ENCODE measurements around the gene NPHS1. TPM values are rescaled to one million over a fixed set of nuclear protein-coding genes. Genes with fewer than 3 reads are reported as not detected.

The NPHS1 gene
- total RNA-seq, 4 donors from 2014 or later: not detected

- Histone ChIP-seq H3K4me3 (peak overlapping the region in 2 of 4 donors; percentile 55 to 72), H3K27ac (no peak overlapping the region), H3K9me3 (no peaks in the 10 kb centered on the region), H3K4me1 (peaks cover 17 to 25% (median 17%) of the 10 kb centered on the region in 3 donors), H3K27me3 (peaks cover 0 to 71% (median 0%) of the 10 kb centered on the region in 4 donors), H3K36me3 (no peaks in the 10 kb centered on the region)
- TF ChIP-seq, protein P1, sequence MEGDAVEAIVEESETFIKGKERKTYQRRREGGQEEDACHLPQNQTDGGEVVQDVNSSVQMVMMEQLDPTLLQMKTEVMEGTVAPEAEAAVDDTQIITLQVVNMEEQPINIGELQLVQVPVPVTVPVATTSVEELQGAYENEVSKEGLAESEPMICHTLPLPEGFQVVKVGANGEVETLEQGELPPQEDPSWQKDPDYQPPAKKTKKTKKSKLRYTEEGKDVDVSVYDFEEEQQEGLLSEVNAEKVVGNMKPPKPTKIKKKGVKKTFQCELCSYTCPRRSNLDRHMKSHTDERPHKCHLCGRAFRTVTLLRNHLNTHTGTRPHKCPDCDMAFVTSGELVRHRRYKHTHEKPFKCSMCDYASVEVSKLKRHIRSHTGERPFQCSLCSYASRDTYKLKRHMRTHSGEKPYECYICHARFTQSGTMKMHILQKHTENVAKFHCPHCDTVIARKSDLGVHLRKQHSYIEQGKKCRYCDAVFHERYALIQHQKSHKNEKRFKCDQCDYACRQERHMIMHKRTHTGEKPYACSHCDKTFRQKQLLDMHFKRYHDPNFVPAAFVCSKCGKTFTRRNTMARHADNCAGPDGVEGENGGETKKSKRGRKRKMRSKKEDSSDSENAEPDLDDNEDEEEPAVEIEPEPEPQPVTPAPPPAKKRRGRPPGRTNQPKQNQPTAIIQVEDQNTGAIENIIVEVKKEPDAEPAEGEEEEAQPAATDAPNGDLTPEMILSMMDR (IDR thresholded peaks at IDR 0.05): no peak
- no peak for DNase-seq
- intact Hi-C loops (cut with DNase I): no loop called here
- WGBS, 2 donors: 3 to 6% methylated on average over 10 to 15 of the region's 51 CpGs
Measured at GRCh38 chr19:35869327-35870123, 17.2 kb upstream of the NPHS1 start.

DNA sequence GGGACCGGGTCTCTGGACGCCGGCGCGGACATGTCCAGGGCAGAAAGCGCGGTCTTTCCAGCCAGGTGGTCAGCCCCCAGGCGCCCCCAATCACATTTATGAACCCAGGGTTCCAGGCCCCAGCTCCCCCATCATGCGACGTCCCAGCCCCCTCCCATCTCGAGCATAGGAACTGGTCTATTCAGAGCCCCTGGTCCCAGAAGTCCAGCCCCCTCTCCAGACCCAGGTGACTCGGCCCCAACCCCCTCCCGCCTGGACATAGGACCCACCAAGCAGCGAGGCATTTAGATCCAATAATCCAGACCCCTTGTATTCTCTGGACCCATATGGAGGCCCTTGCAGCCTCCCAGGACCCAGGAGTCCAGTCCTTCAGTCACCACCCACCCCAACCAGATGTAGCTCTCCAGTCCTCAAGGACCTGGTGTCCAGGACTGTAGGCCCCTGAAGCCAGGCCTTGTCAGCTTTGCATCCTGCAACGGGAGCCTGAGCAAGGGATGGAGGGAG, 16.6 kb upstream of the NPHS1 start:
- H3K27me3 ChIP-seq: peaks cover 0 to 74% (median 0%) of the 10 kb centered on the region in 4 donors
- H3K4me1 ChIP-seq: peaks cover 17 to 25% (median 17%) of the 10 kb centered on the region in 3 donors
- no peaks in the 10 kb centered on the region for H3K36me3 ChIP-seq
- TF ChIP-seq, protein P1 (IDR thresholded peaks at IDR 0.05): no peak
- no peak overlapping the region for H3K27ac ChIP-seq
- 13% methylated on average over 3 of the region's 15 CpGs; no CpG with 5 or more reads in 1 of the 2 donors for WGBS, 2 donors
- DNase-seq: no peak
- H3K9me3 ChIP-seq: no peaks in the 10 kb centered on the region
- peak overlapping the region; percentile 19 to 72 (median 44) for H3K4me3 ChIP-seq
- intact Hi-C loops (cut with DNase I): no loop called here

- H3K4me3 ChIP-seq: peak within 1 kb of the TSS; percentile 19 to 72 (median 44)
- WGBS, 2 donors: 7% methylated on average over 5 of the region's 60 CpGs; no CpG with 5 or more reads in 1 of the 2 donors
- H3K27ac ChIP-seq: no peak within 1 kb of the TSS
- intact Hi-C loops (cut with DNase I): no loop called here
- DNase-seq: no peak
- H3K27me3 ChIP-seq: peaks cover 0 to 75% (median 0%) of the 10 kb centered on the region in 4 donors
- no peak for TF ChIP-seq POLR2A (IDR thresholded peaks at IDR 0.05)
- TF ChIP-seq, protein P1 (IDR thresholded peaks at IDR 0.05): no peak
- no peaks in the 10 kb centered on the region for H3K36me3 ChIP-seq
- no peaks in the 10 kb centered on the region for H3K9me3 ChIP-seq
- H3K4me1 ChIP-seq: peaks cover 17 to 25% (median 17%) of the 10 kb centered on the region in 3 donors
Measured at GRCh38 chr19:35868172-35868822, 16.0 kb upstream of the NPHS1 start, which contains the start of gene APLP1. TSS of gene APLP1 (plus strand) at chr19:35868574. CDS start at chr19:35868637, 63 bp downstream.

DNA sequence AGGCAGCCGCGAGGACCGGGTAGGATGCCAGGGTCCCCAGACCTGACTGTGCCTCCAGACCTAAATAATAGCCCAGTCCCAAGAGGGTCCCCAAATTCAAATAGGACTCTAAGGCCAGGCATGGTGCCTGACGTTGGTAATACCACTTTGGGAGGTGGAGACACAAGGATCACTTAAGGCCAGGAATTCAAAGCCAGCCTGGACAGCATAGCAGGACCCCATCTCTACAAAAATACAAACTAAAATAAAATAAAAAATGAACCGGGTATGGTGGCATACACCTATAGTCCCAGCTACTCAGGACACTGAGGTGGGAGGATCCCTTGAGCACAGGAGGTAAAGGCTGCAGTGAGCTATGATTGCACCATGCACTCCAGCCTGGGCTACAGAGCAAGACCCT, 10.7 kb upstream of the NPHS1 start:
- intact Hi-C loops (cut with DNase I): no loop called here
- Histone ChIP-seq H3K27me3 (peaks cover 0 to 87% (median 6%) of the 10 kb centered on the region in 4 donors), H3K27ac (no peak overlapping the region), H3K9me3 (no peaks in the 10 kb centered on the region), H3K36me3 (no peaks in the 10 kb centered on the region), H3K4me1 (peaks cover 0 to 8% (median 0%) of the 10 kb centered on the region in 3 donors), H3K4me3 (no peak overlapping the region)
- DNase-seq: no peak
- 73 to 81% methylated on average over 3 to 5 of the region's 5 CpGs for WGBS, 2 donors
- no peak for TF ChIP-seq POLR2A (IDR thresholded peaks at IDR 0.05)
- TF ChIP-seq, protein P1 (IDR thresholded peaks at IDR 0.05): no peak

DNA sequence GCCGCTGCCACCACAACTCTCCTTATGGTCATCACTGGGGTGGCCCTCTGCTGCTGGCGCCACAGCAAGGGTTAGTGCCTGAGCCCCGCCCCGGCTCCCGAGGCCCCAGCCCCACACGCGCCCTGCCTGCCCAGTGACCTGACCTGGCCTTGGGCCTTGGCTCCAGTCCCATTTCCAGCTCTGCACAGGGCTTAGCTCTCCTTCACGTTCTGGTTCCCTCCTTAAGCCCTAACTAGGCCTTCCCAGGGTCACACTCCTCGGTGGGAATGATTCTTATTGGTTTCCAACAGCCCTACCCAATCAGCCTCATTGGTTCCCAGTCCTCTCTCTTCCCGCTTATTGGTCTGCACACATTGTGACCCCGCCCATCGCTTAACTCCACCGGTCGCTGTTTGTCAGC, 10.2 kb upstream of the NPHS1 start:
- Histone ChIP-seq H3K27ac (no peak overlapping the region), H3K27me3 (peaks cover 0 to 87% (median 6%) of the 10 kb centered on the region in 4 donors), H3K4me3 (no peak overlapping the region), H3K9me3 (no peaks in the 10 kb centered on the region), H3K36me3 (no peaks in the 10 kb centered on the region), H3K4me1 (peaks cover 0 to 7% (median 0%) of the 10 kb centered on the region in 3 donors)
- WGBS, 2 donors: 56 to 91% methylated on average over 8 of the region's 14 CpGs
- TF ChIP-seq POLR2A (IDR thresholded peaks at IDR 0.05): no peak
- TF ChIP-seq, protein P1 (IDR thresholded peaks at IDR 0.05): no peak
- intact Hi-C loops (cut with DNase I): no loop called here
- no peak for DNase-seq
